HepG2 (cell line): ENCODE results near the gene SSC5D. TPM values are rescaled to one million over a fixed set of nuclear protein-coding genes. Genes with fewer than 3 reads are reported as not detected.

Experiments used
- DDIT3 ChIP-seq: sonication (generic); formaldehyde crosslinking; IDR thresholded peaks from 2 replicates; pipeline ENCODE4 v1.4.0; 2020; ENCODE audit warnings: mild to moderate bottlenecking, missing genetic modification reagents
- HBP1 ChIP-seq: IDR thresholded peaks from 2 replicates; pipeline ENCODE4 v1.6.1; 2016; ENCODE audit warnings: low read depth, control low read depth
- HOXA9 ChIP-seq: sonication (generic); formaldehyde crosslinking; IDR thresholded peaks from 2 replicates; pipeline ENCODE4 v1.8.1; 2022; ENCODE audit warnings: missing genetic modification reagents, mild to moderate bottlenecking, moderate library complexity, borderline replicate concordance
- NFYC ChIP-seq: IDR thresholded peaks from 2 replicates; pipeline ENCODE4 v1.6.1; 2016; ENCODE audit warnings: missing genetic modification reagents, missing compliant biosample characterization
- POLR2A ChIP-seq, 2 experiments: IDR thresholded peaks; 2 replicates each; pipeline ENCODE4 v1.6.1; 2011; ENCODE audit warnings: low read depth in 2 of 2, low read length in 2 of 2, mild to moderate bottlenecking in 1 of 2, moderate library complexity in 1 of 2; ENCODE audit not compliant: insufficient read depth in 1 of 2
- PRDM15 ChIP-seq: sonication (generic); formaldehyde crosslinking; IDR thresholded peaks from 2 replicates; pipeline ENCODE4 v1.4.0; 2020; ENCODE audit warnings: missing genetic modification reagents
- THAP8 ChIP-seq: sonication (generic); formaldehyde crosslinking; IDR thresholded peaks from 2 replicates; pipeline ENCODE4 v1.5.1; 2020; ENCODE audit warnings: missing genetic modification reagents, mild to moderate bottlenecking, borderline replicate concordance
- YY1 ChIP-seq: IDR thresholded peaks from 2 replicates; pipeline ENCODE4 v1.6.1; 2011; ENCODE audit warnings: low read length, low read depth, moderate library complexity, mild to moderate bottlenecking; ENCODE audit not compliant: insufficient read depth, insufficient replicate concordance
- ZNF432 ChIP-seq: sonication (generic); formaldehyde crosslinking; IDR thresholded peaks from 2 replicates; pipeline ENCODE4 v1.5.0; 2020; ENCODE audit warnings: missing genetic modification reagents, mild to moderate bottlenecking, borderline replicate concordance
- polyA plus RNA-seq, 8 experiments: library from polyadenylated mRNA; depleted of rRNA in 3 of 8; stranded (reverse) in 7 of 8; unstranded in 1 of 8; fragments of >200 nt; fragmentation: Illumina TruSeq in 4 of 8; extraction: Trizol in 4 of 8; gene quantifications; 2 replicates each; pipeline versions ENCODE4 v1.2.1 to v1.2.3, GENCODE V29; 2011 to 2016; ENCODE audit warnings: low read depth in 4 of 8, missing spikeins in 1 of 8, mixed read lengths in 1 of 8; ENCODE audit not compliant: insufficient read depth in 1 of 8
- total RNA-seq, 5 experiments: library from RNA; depleted of rRNA; stranded (reverse); fragments of >200 nt; fragmentation: Illumina TruSeq; extraction: Trizol; gene quantifications; 2 replicates each; pipeline ENCODE4 v1.2.3, GENCODE V29; 2016; ENCODE audit warnings: low read depth in 1 of 5

The SSC5D gene
- total and polyA plus RNA-seq, 2 of the 13 experiments (the other 11 are each of a cell fraction or from before 2014, with no cell fraction given) = not detected

- no peak for TF ChIP-seq ZNF432 (CRISPR knock-in tag)
- TF ChIP-seq HBP1 (CRISPR knock-in tag) = peak; percentile 28; the same call in 1 of the 2 replicates
- TF ChIP-seq YY1 = peak; percentile 44
- peak; percentile 82 for TF ChIP-seq PRDM15 (CRISPR knock-in tag)
- peak in 1 of 2 experiments; percentile 37; a peak in 1 of 4 replicates for TF ChIP-seq POLR2A (IDR thresholded peaks at IDR 0.05; ENCODE audit: insufficient read depth in 1 of 2, low read depth in 2 of 2, low read length in 2 of 2)
- TF ChIP-seq NFYC (CRISPR knock-in tag) = peak; percentile 96
- TF ChIP-seq DDIT3 (CRISPR knock-in tag) = no peak
- TF ChIP-seq THAP8 (CRISPR knock-in tag) = no peak
- peak; percentile 35; the same call in 1 of the 2 replicates for TF ChIP-seq HOXA9 (CRISPR knock-in tag)
These were observed 12.0 kb upstream of the SSC5D start, which contains the start of gene ZNF628 (continued) for GRCh38 chr19:55476100-55476775.
